ENCODE data around the gene PPP4R4. TPM values are rescaled to one million over a fixed set of nuclear protein-coding genes. Genes with fewer than 3 reads are reported as not detected.

The PPP4R4 gene
- total RNA-seq, 3 donors from 2014 or later: 0.13 TPM; not detected in 2

- peaks cover 8% of the 10 kb centered on the region for H3K4me1 ChIP-seq (ENCODE audit: low read depth)
Observed at GRCh38 chr14:94175011-94175745, 1.1 kb downstream of the PPP4R4 start.

DNA sequence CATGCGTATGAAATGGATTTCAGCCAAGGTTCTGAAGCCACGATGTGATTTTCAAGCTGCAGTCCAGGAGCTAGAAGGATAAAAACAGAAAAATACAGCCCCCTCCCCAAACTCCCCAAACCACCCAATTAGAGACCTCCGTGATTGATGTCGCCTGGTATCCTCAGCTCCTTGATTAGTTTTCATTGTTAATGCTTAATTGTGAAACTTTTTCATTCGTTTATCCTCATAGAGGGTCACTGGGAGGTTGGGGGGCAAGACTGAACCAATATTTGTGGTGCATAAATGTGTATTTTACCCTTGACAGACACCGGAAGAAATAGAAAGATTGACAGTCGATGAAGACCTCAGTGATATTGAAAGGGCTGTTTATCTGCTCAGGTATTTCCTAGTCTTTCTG lies 1.6 kb downstream of the PPP4R4 start:
- intact Hi-C loops (cut with DNase I, micrococcal nuclease): no loop called here
- Histone ChIP-seq H3K9me3 (no peaks in the 10 kb centered on the region), H3K4me3 (no peak overlapping the region), H3K36me3 (ENCODE audit: low read depth) (no peaks in the 10 kb centered on the region), H3K4me1 (ENCODE audit: low read depth) (peaks cover 8% of the 10 kb centered on the region)
- ATAC-seq: no peak
- no peak for TF ChIP-seq CTCF (IDR thresholded peaks at IDR 0.05)
- DNase-seq: no peak

More at GRCh38 chr14:94175011-94175745, 1.1 kb downstream of the PPP4R4 start:
- intact Hi-C loops (cut with DNase I, micrococcal nuclease): no loop called here
- no peak for TF ChIP-seq CTCF (IDR thresholded peaks at IDR 0.05)
- Histone ChIP-seq H3K4me3 (no peak overlapping the region), H3K36me3 (ENCODE audit: low read depth) (no peaks in the 10 kb centered on the region), H3K9me3 (no peaks in the 10 kb centered on the region)
- ATAC-seq (no peak), DNase-seq (peak in 2 of 3 donors; percentile 38 to 50)

DNA sequence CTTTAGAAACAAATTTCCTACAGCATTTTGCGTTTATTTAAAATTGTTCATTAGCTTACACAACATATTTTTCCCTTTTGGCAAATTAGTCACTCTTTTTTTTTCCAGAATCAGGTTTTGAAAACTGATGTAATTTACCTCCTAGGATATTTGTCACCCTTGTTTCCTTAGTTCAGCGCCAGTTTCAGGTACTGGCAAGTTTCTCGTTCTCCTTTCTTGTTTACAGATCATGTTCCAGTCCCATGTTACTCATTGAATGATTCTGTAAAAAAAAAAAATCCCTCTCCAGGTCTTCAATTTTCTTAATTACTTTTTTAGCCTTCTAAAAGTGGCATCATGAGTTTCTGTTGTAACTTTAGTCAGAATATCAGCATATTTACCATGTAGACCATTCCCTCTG lies 2.7 kb downstream of the PPP4R4 start:
- Histone ChIP-seq H3K36me3 (ENCODE audit: low read depth) (no peaks in the 10 kb centered on the region), H3K4me1 (ENCODE audit: low read depth) (peaks cover 8% of the 10 kb centered on the region), H3K4me3 (no peak overlapping the region), H3K9me3 (no peaks in the 10 kb centered on the region)
- no peak for ATAC-seq
- intact Hi-C loops (cut with DNase I, micrococcal nuclease): no loop called here
- DNase-seq: no peak
- TF ChIP-seq CTCF (IDR thresholded peaks at IDR 0.05): no peak

DNA sequence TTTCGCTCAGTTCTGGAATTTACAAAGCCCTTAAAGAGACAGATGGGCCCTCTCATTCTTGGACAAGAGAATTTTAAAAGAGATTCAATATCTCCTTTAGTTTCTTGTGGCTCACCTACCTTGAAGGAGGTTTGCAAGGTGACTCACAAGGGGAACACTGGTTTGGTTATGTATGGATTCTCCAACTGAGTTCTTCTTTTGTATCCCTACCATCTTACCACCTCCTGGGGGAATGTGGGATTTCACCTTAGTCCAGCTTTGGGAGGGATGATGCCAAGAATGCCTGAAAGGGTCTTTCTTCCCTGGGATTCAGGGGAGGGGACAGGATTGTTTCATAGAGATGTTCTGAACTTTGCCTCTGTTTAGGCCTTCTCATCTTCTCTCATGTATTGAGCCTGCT lies 3.7 kb downstream of the PPP4R4 start:
- no peak for TF ChIP-seq CTCF (IDR thresholded peaks at IDR 0.05)
- no peak overlapping the region for H3K4me3 ChIP-seq
- no peaks in the 10 kb centered on the region for H3K9me3 ChIP-seq
- intact Hi-C loops (cut with DNase I, micrococcal nuclease): no loop called here
- DNase-seq: no peak
- peaks cover 8% of the 10 kb centered on the region for H3K4me1 ChIP-seq (ENCODE audit: low read depth)
- no peaks in the 10 kb centered on the region for H3K36me3 ChIP-seq (ENCODE audit: low read depth)
- no peak for ATAC-seq

- intact Hi-C loops (cut with DNase I, micrococcal nuclease): no loop called here
Observed at GRCh38 chr14:94179244-94179643, 5.1 kb downstream of the PPP4R4 start.

More at GRCh38 chr14:94179244-94179643, 5.1 kb downstream of the PPP4R4 start:
- no peaks in the 10 kb centered on the region for H3K9me3 ChIP-seq
- no peak for TF ChIP-seq CTCF (IDR thresholded peaks at IDR 0.05)
- no peaks in the 10 kb centered on the region for H3K36me3 ChIP-seq (ENCODE audit: low read depth)
- no peak overlapping the region for H3K4me3 ChIP-seq
- ATAC-seq: no peak
- peaks cover 8% of the 10 kb centered on the region for H3K4me1 ChIP-seq (ENCODE audit: low read depth)
- no peak for DNase-seq

All from mucosa of descending colon (tissue), 3 donors.